HCT116 (cell line): ENCODE measurements around the gene SLC25A51. TPM values are rescaled to one million over a fixed set of nuclear protein-coding genes. Genes with fewer than 3 reads are reported as not detected.

Experiments used
- ATAC-seq: fragments of 200-7000 bp; cut with Tn5 transposase; 2 replicates; pipeline ENCODE4 v1.9.1; 2020; ENCODE audit warnings: mild to moderate bottlenecking, moderate library complexity
- BruUV-seq: library from RNA; stranded (reverse); fragments of 400-500 nt; replicated peaks from 2 replicates; lab custom pipeline; 2021; lab: Mats Ljungman, UMichigan
- CTCF ChIA-PET: fragments of 300-600 bp; sonication (Branson Sonifier 250); formaldehyde crosslinking; loops from one replicate; lab custom pipeline; 2021; ENCODE audit warnings: antibody characterized with exemption; lab: Charles Lee
- POLR2A ChIA-PET: fragments of 300-600, 350-600 bp; sonication (Branson Sonifier 250); formaldehyde crosslinking; loops from one replicate; lab custom pipeline; 2021; ENCODE audit warnings: antibody characterized with exemption; lab: Charles Lee
- RAD21 ChIA-PET, 2 experiments: fragments of 300-600 bp; sonication (Branson Sonifier 250); formaldehyde crosslinking; loops; one replicate each; lab custom pipeline; 2023; ENCODE audit warnings: low total read pairs in 2 of 2; ENCODE audit not compliant: uncharacterized antibody in 2 of 2, unreplicated experiment in 2 of 2, low non-redundant PET in 1 of 2; lab: Charles Lee
- DNase-seq: peaks from one replicate; pipeline ENCODE4 v3.0.0-alpha.2; 2010; ENCODE audit warnings: low read depth, low spot score
- H2AFZ ChIP-seq: fragments of 200-600 bp; shearing (Covaris generic), sonication (generic); 2 replicates; pipeline ENCODE4 v1.6.1; 2017; ENCODE audit warnings: low read depth, mixed run types, mixed read lengths, antibody characterized with exemption, low read length; ENCODE audit not compliant: poor library complexity, severe bottlenecking
- H3K27ac ChIP-seq: 2 replicates; pipeline ENCODE4 v1.5.1; 2012; ENCODE audit warnings: low read depth, low read length
- H3K27me3 ChIP-seq: fragments of 200-600 bp; sonication (generic); 2 replicates; pipeline ENCODE4 v1.6.1; 2016; ENCODE audit warnings: mixed run types, low read length, mixed read lengths; ENCODE audit not compliant: insufficient read depth
- H3K36me3 ChIP-seq, 2 experiments: fragments of 200-500 bp in 1 of 2; fragments of 200-600 bp in 1 of 2; sonication (Bioruptor generic) in 1 of 2; sonication (generic) in 1 of 2; 2 replicates each; pipeline versions ENCODE4 v1.5.1 to v1.6.1; 2014 to 2016; ENCODE audit warnings: low read length in 2 of 2, inconsistent platforms in 1 of 2, mixed read lengths in 1 of 2, mixed run types in 1 of 2; ENCODE audit not compliant: insufficient read depth in 2 of 2, control insufficient read depth in 1 of 2
- H3K4me1 ChIP-seq, 2 experiments: fragments of 200-600 bp in 1 of 2; sonication (generic) in 1 of 2; 2 replicates each; pipeline versions ENCODE4 v1.5.1 to v1.6.1; 2012 to 2017; ENCODE audit warnings: low read length in 2 of 2, inconsistent platforms in 1 of 2, mild to moderate bottlenecking in 1 of 2, mixed read lengths in 1 of 2, mixed run types in 1 of 2, moderate library complexity in 1 of 2; ENCODE audit not compliant: insufficient read depth in 2 of 2, control insufficient read depth in 1 of 2
- H3K4me2 ChIP-seq: fragments of 200-600 bp; sonication (generic); 2 replicates; pipeline ENCODE4 v1.6.1; 2017; ENCODE audit warnings: mixed run types, low read length, mixed read lengths
- H3K4me3 ChIP-seq, 2 experiments: fragments of 200-600 bp in 1 of 2; sonication (generic) in 1 of 2; replicated peaks in 1 of 2; 2 replicates each; pipeline ENCODE4 v1.5.1; 2011 to 2016; ENCODE audit warnings: low read length in 2 of 2, control low read depth in 1 of 2, low read depth in 1 of 2, mild to moderate bottlenecking in 1 of 2, mixed read lengths in 1 of 2, mixed run types in 1 of 2
- H3K79me2 ChIP-seq: fragments of 200-600 bp; sonication (generic); 2 replicates; pipeline ENCODE4 v1.6.1; 2017; ENCODE audit warnings: mild to moderate bottlenecking, mixed run types, low read length, moderate library complexity, mixed read lengths; ENCODE audit not compliant: insufficient read depth
- H3K9ac ChIP-seq: fragments of 200-600 bp; sonication (generic); 2 replicates; pipeline ENCODE4 v1.6.1; 2016; ENCODE audit warnings: low read length, mixed read lengths
- H3K9me2 ChIP-seq: fragments of 200-600 bp; sonication (generic), shearing (Covaris generic); 2 replicates; pipeline ENCODE4 v1.6.1; 2017; ENCODE audit warnings: mixed run types, mild to moderate bottlenecking, moderate library complexity; ENCODE audit not compliant: insufficient read depth
- H3K9me3 ChIP-seq, 2 experiments: fragments of 200-500 bp in 1 of 2; fragments of 200-600 bp in 1 of 2; sonication (Bioruptor generic) in 1 of 2; sonication (generic) in 1 of 2; 2 replicates each; pipeline ENCODE4 v1.6.1; 2014 to 2017; ENCODE audit warnings: low read length in 2 of 2, mixed read lengths in 2 of 2, inconsistent platforms in 1 of 2, low read depth in 1 of 2, mild to moderate bottlenecking in 1 of 2, mixed run types in 1 of 2, moderate library complexity in 1 of 2; ENCODE audit not compliant: control insufficient read depth in 1 of 2, insufficient read depth in 1 of 2
- H4K20me1 ChIP-seq: fragments of 200-600 bp; sonication (generic), shearing (Covaris generic); 2 replicates; pipeline ENCODE4 v1.6.1; 2017; ENCODE audit warnings: mixed run types, mild to moderate bottlenecking, moderate library complexity; ENCODE audit not compliant: insufficient read depth
- EZH2phosphoT487 ChIP-seq: fragments of 200-600 bp; IDR thresholded peaks from 2 replicates; pipeline ENCODE4 v1.6.1; 2018; ENCODE audit warnings: antibody characterized with exemption, borderline replicate concordance
- JUND ChIP-seq: IDR thresholded peaks from 2 replicates; pipeline ENCODE4 v1.6.1; 2012
- RAD21 ChIP-seq: IDR thresholded peaks from 2 replicates; pipeline ENCODE4 v1.6.1; 2012; ENCODE audit warnings: low read depth, mild to moderate bottlenecking
- SP1 ChIP-seq: IDR thresholded peaks from 2 replicates; pipeline ENCODE4 v1.6.1; 2012; ENCODE audit warnings: low read depth
- YY1 ChIP-seq: IDR thresholded peaks from 2 replicates; pipeline ENCODE4 v1.6.1; 2011; ENCODE audit warnings: low read length, low read depth, moderate library complexity, mild to moderate bottlenecking; ENCODE audit not compliant: insufficient replicate concordance; ENCODE audit errors: extremely low read depth
- ZFX ChIP-seq: fragments of 450-650 bp; IDR thresholded peaks from 2 replicates; pipeline ENCODE4 v1.6.1; 2017
- ZNF274 ChIP-seq: fragments of 200-500 bp; sonication (Bioruptor generic); IDR thresholded peaks from 2 replicates; pipeline ENCODE4 v1.6.1; 2014; ENCODE audit warnings: mild to moderate bottlenecking, low read depth, low read length, inconsistent platforms
- intact Hi-C: fragments of 100-400 bp; cut with micrococcal nuclease; formaldehyde crosslinking; loops from 2 replicates; pipeline ENCODE4 v1.10.0; 2022
- total RNA-seq: library from RNA; stranded (reverse); gene quantifications from one replicate; pipeline ENCODE4 v1.2.1, GENCODE V29; 2021; ENCODE audit not compliant: unreplicated experiment
- TF ChIP-seq, protein P1 (sequence below): IDR thresholded peaks from 2 replicates; pipeline ENCODE4 v1.6.1; 2011; ENCODE audit warnings: mild to moderate bottlenecking, low read length, moderate library complexity; ENCODE audit not compliant: insufficient replicate concordance; ENCODE audit errors: extremely low read depth
- TF ChIP-seq, protein P2 (sequence below): IDR thresholded peaks from 2 replicates; pipeline ENCODE4 v1.6.1; 2012
- TF ChIP-seq, protein P3 (sequence below): IDR thresholded peaks from 2 replicates; pipeline ENCODE4 v1.6.1; 2012

Gene SLC25A51
- total RNA-seq, 1 experiment from 2014 or later: 27.3 TPM

DNA sequence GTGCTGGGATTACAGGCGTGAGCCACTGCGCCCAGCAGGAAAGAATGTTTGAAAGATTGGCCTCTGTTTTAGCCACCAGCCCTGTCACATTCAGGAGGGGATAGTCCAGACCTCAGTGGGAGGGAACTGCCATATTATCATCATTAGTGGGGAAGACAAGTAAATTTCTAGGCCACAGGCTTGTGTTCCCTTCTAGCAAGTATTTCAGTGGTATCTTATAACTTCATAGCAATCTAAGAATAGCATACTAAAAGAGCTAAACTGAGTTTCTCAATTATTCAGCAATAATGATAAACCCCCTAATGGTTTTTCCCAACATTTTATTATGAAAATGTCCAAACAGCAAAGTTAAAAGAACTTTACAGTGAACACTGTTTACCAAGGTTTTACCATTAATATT, 30.0 kb downstream of the SLC25A51 start:
- no peak overlapping the region for H2AFZ ChIP-seq
- H4K20me1 ChIP-seq: no peaks in the 10 kb centered on the region
- ChIA-PET CTCF (no interaction called here), POLR2A (no interaction called here), RAD21 (no interaction called here)
- no peaks in the 10 kb centered on the region for H3K4me1 ChIP-seq
- intact Hi-C loops: no loop called here
- no peak overlapping the region for H3K4me3 ChIP-seq
- H3K36me3 ChIP-seq: peaks cover 0 to 13% of the 10 kb centered on the region in 2 experiments; a peak in 1 of 4 replicates
- no peak overlapping the region for H3K4me2 ChIP-seq
- TF ChIP-seq RAD21: no peak
- TF ChIP-seq ZFX: no peak
- no peak for TF ChIP-seq JUND
- TF ChIP-seq SP1: no peak
- no peak for TF ChIP-seq YY1
- TF ChIP-seq EZH2phosphoT487: no peak
- TF ChIP-seq, protein P1, sequence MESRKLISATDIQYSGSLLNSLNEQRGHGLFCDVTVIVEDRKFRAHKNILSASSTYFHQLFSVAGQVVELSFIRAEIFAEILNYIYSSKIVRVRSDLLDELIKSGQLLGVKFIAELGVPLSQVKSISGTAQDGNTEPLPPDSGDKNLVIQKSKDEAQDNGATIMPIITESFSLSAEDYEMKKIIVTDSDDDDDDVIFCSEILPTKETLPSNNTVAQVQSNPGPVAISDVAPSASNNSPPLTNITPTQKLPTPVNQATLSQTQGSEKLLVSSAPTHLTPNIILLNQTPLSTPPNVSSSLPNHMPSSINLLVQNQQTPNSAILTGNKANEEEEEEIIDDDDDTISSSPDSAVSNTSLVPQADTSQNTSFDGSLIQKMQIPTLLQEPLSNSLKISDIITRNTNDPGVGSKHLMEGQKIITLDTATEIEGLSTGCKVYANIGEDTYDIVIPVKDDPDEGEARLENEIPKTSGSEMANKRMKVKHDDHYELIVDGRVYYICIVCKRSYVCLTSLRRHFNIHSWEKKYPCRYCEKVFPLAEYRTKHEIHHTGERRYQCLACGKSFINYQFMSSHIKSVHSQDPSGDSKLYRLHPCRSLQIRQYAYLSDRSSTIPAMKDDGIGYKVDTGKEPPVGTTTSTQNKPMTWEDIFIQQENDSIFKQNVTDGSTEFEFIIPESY: no peak
- TF ChIP-seq, protein P2, sequence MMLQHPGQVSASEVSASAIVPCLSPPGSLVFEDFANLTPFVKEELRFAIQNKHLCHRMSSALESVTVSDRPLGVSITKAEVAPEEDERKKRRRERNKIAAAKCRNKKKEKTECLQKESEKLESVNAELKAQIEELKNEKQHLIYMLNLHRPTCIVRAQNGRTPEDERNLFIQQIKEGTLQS: no peak
- TF ChIP-seq, protein P3, sequence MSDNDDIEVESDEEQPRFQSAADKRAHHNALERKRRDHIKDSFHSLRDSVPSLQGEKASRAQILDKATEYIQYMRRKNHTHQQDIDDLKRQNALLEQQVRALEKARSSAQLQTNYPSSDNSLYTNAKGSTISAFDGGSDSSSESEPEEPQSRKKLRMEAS: no peak
- no peak for TF ChIP-seq ZNF274
- TF ChIP-seq, all 23 proteins: peak for 0
- Histone ChIP-seq H3K9ac (no peak overlapping the region), H3K27ac (no peak overlapping the region), H3K9me2 (no peaks in the 10 kb centered on the region), H3K27me3 (no peaks in the 10 kb centered on the region), H3K9me3 (peaks cover 11 to 14% of the 10 kb centered on the region in 2 experiments; a peak in 2 of 4 replicates), H3K79me2 (no peaks in the 10 kb centered on the region)
- no peak for ATAC-seq
- no peak for DNase-seq
- BruUV-seq: no TSS peak
